Left ventricle myocardium inferior (tissue), 1 donor: Measurements from ENCODE around the gene CDC45. TPM values are rescaled to one million over a fixed set of nuclear protein-coding genes. Genes with fewer than 3 reads are reported as not detected.

Experiments
- DNase-seq: peaks from one replicate; pipeline ENCODE4 v3.0.0-alpha.2; 2020
- H3K27ac ChIP-seq: fragments of 200-600 bp; replicated peaks from 2 replicates; pipeline ENCODE4 v1.8.0; 2021
- H3K27me3 ChIP-seq: fragments of 200-600 bp; 2 replicates; pipeline ENCODE4 v1.8.0; 2021; ENCODE audit warnings: low read depth
- H3K36me3 ChIP-seq: fragments of 200-600 bp; 2 replicates; pipeline ENCODE4 v1.8.0; 2021
- H3K4me1 ChIP-seq: fragments of 200-600 bp; 2 replicates; pipeline ENCODE4 v1.8.0; 2021
- H3K4me3 ChIP-seq: fragments of 200-600 bp; 2 replicates; pipeline ENCODE4 v1.8.0; 2021; ENCODE audit warnings: mild to moderate bottlenecking, moderate library complexity
- H3K9me3 ChIP-seq: fragments of 200-600 bp; replicated peaks from 2 replicates; pipeline ENCODE4 v1.8.0; 2021
- CTCF ChIP-seq: fragments of 200-600 bp; IDR thresholded peaks from 2 replicates; pipeline ENCODE4 v1.8.0; 2021; ENCODE audit warnings: antibody characterized with exemption, mild to moderate bottlenecking, borderline replicate concordance
- intact Hi-C: fragments of 100-400 bp; cut with micrococcal nuclease; formaldehyde crosslinking; loops from one replicate; pipeline ENCODE4 v1.11.0; 2022
- total RNA-seq: library from RNA; stranded (reverse); fragmentation: NEBNext Ultra II Directional; extraction: Animal tissue kit (Norgen Biotek cat#: 25700); gene quantifications from one replicate; pipeline ENCODE4 v1.2.1, GENCODE V29; 2021
- donor health status: DM: no; HTN: yes; CAD: no; lungs with severe emphysema.

CDC45 gene
- total RNA-seq, 1 donor from 2014 or later, result 0.77 TPM

- H3K9me3 ChIP-seq, result no peaks in the 10 kb centered on the region
- peaks cover 4% of the 10 kb centered on the region for H3K27me3 ChIP-seq
- no peak overlapping the region for H3K27ac ChIP-seq
- no peaks in the 10 kb centered on the region for H3K4me1 ChIP-seq
- intact Hi-C loops, result loop anchor here (5.0 kb wide), 1 partner anchor 136 kb away; no protein-coding TSS in a partner anchor
- H3K36me3 ChIP-seq, result no peaks in the 10 kb centered on the region
- DNase-seq, result no peak
- no peak overlapping the region for H3K4me3 ChIP-seq
- no peak for TF ChIP-seq CTCF
These were observed 16.6 kb downstream of the CDC45 start for GRCh38 chr22:19496324-19496630.

GRCh38 chr22:19497245-19497644 lies 17.5 kb downstream of the CDC45 start:
- H3K4me1 ChIP-seq, result no peaks in the 10 kb centered on the region
- TF ChIP-seq CTCF, result no peak
- intact Hi-C loops, result loop anchor here (5.0 kb wide), 1 partner anchor 135 kb away; no protein-coding TSS in a partner anchor

GRCh38 chr22:19498154-19498865 lies 18.6 kb downstream of the CDC45 start:
- no peak for TF ChIP-seq CTCF
- intact Hi-C loops, result loop anchor here (5.0 kb wide), 1 partner anchor 134 kb away; no protein-coding TSS in a partner anchor

More at GRCh38 chr22:19497245-19497644, 17.5 kb downstream of the CDC45 start:
- Histone ChIP-seq H3K36me3 (no peaks in the 10 kb centered on the region), H3K27me3 (peaks cover 4% of the 10 kb centered on the region), H3K27ac (no peak overlapping the region), H3K4me3 (no peak overlapping the region), H3K9me3 (no peaks in the 10 kb centered on the region)
- no peak for DNase-seq

GRCh38 chr22:19498866-19499190 lies 19.1 kb downstream of the CDC45 start:
- H3K36me3 ChIP-seq, result no peaks in the 10 kb centered on the region
- no peak for TF ChIP-seq CTCF
- no peak for DNase-seq
- no peaks in the 10 kb centered on the region for H3K4me1 ChIP-seq
- H3K4me3 ChIP-seq, result no peak overlapping the region
- peaks cover 3% of the 10 kb centered on the region for H3K27me3 ChIP-seq
- H3K9me3 ChIP-seq, result no peaks in the 10 kb centered on the region
- H3K27ac ChIP-seq, result no peak overlapping the region
- intact Hi-C loops, result loop anchor here (5.0 kb wide), 1 partner anchor 133 kb away; no protein-coding TSS in a partner anchor

More at GRCh38 chr22:19498154-19498865, 18.6 kb downstream of the CDC45 start:
- Histone ChIP-seq H3K27me3 (peaks cover 4% of the 10 kb centered on the region), H3K4me1 (no peaks in the 10 kb centered on the region), H3K9me3 (no peaks in the 10 kb centered on the region), H3K36me3 (no peaks in the 10 kb centered on the region), H3K4me3 (no peak overlapping the region), H3K27ac (no peak overlapping the region)
- no peak for DNase-seq

- intact Hi-C loops, result loop anchor here (5.0 kb wide), 1 partner anchor 133 kb away; no protein-coding TSS in a partner anchor
- DNase-seq, result no peak
- Histone ChIP-seq H3K27ac (no peak overlapping the region), H3K36me3 (no peaks in the 10 kb centered on the region), H3K4me3 (no peak overlapping the region), H3K27me3 (no peaks in the 10 kb centered on the region), H3K4me1 (no peaks in the 10 kb centered on the region), H3K9me3 (no peaks in the 10 kb centered on the region)
- TF ChIP-seq CTCF, result no peak
These were observed 19.6 kb downstream of the CDC45 start for GRCh38 chr22:19499236-19499879.
